NCI-H1105 treated with DMSO at 0.1 percent for 48 hours (cell line): ENCODE results near the gene ARL13B.

ENCODE experiments used
- DNase-seq: peaks from one replicate; lab custom pipeline; 2025; lab: John Stamatoyannopoulos, UW

Gene ARL13B

GRCh38 chr3:94099311-94099710 lies 119.4 kb downstream of the ARL13B start:
- no peak for DNase-seq

GRCh38 chr3:94101860-94102259 lies 121.9 kb downstream of the ARL13B start:
- no peak for DNase-seq
